Coronary artery (tissue), 2 donors: Measurements from ENCODE around the gene SEPTIN12.
A peak's percentile ranks its signal among the peaks of the same experiment; 100 is the strongest.

Experiments
- DNase-seq: peaks from one replicate; pipeline ENCODE4 v3.0.0-alpha.2; 2017; ENCODE audit warnings: low spot score
- H3K27ac ChIP-seq, 2 donors: fragments of 200-600 bp; sonication (generic); one replicate each; pipeline ENCODE4 v1.5.1; 2016 to 2019
- H3K4me3 ChIP-seq: fragments of 200-600 bp; sonication (generic); 2 replicates; pipeline ENCODE4 v1.5.1; 2016; ENCODE audit warnings: mild to moderate bottlenecking, moderate library complexity
- CTCF ChIP-seq: fragments of 200-600 bp; sonication (generic); IDR thresholded peaks from one replicate; pipeline ENCODE4 v1.5.1; 2019; ENCODE audit warnings: antibody characterized with exemption

Gene SEPTIN12

GRCh38 chr16:4765511-4766474 lies 22.4 kb downstream of the SEPTIN12 start:
- DNase-seq: no peak
- TF ChIP-seq CTCF: no peak
- H3K4me3 ChIP-seq: peak overlapping the region; percentile 93
- no peak overlapping the region for H3K27ac ChIP-seq

GRCh38 chr16:4763791-4764190 lies 24.4 kb downstream of the SEPTIN12 start:
- Histone ChIP-seq H3K4me3 (no peak overlapping the region), H3K27ac (no peak overlapping the region)
- DNase-seq: no peak
- TF ChIP-seq CTCF: no peak

- no peak for TF ChIP-seq CTCF
- Histone ChIP-seq H3K27ac (no peak overlapping the region), H3K4me3 (no peak overlapping the region)
- no peak for DNase-seq
Observed at GRCh38 chr16:4762205-4762604, 25.9 kb downstream of the SEPTIN12 start.

- TF ChIP-seq CTCF: no peak
- H3K27ac ChIP-seq: no peak overlapping the region
Observed at GRCh38 chr16:4760221-4760910, 27.8 kb downstream of the SEPTIN12 start.

GRCh38 chr16:4755687-4756086 lies 32.5 kb downstream of the SEPTIN12 start:
- no peak for TF ChIP-seq CTCF
- no peak for DNase-seq
- Histone ChIP-seq H3K4me3 (no peak overlapping the region), H3K27ac (no peak overlapping the region)

More at GRCh38 chr16:4760221-4760910, 27.8 kb downstream of the SEPTIN12 start:
- DNase-seq: no peak
- H3K4me3 ChIP-seq: no peak overlapping the region

GRCh38 chr16:4754865-4755264 lies 33.3 kb downstream of the SEPTIN12 start:
- H3K4me3 ChIP-seq: no peak overlapping the region
- DNase-seq: no peak
- TF ChIP-seq CTCF: no peak
- no peak overlapping the region for H3K27ac ChIP-seq
